GM21528 (cell line): ENCODE measurements around the gene FAM171A1.
"Not testable (repeated sequence)": the region's sequence is repeated elsewhere in the genome, so short reads cannot be mapped to it uniquely, and the experiment has no call there.

Experiments
- ATAC-seq: cut with Tn5 transposase; IDR thresholded peaks from one replicate; pipeline ENCODE4 v1.9.1; 2021; ENCODE audit warnings: mild to moderate bottlenecking, moderate library complexity; ENCODE audit not compliant: unreplicated experiment, low FRiP score

FAM171A1 gene

GRCh38 chr10:15295537-15296325 lies 75.4 kb downstream of the FAM171A1 start:
- ATAC-seq, result no peak

DNA sequence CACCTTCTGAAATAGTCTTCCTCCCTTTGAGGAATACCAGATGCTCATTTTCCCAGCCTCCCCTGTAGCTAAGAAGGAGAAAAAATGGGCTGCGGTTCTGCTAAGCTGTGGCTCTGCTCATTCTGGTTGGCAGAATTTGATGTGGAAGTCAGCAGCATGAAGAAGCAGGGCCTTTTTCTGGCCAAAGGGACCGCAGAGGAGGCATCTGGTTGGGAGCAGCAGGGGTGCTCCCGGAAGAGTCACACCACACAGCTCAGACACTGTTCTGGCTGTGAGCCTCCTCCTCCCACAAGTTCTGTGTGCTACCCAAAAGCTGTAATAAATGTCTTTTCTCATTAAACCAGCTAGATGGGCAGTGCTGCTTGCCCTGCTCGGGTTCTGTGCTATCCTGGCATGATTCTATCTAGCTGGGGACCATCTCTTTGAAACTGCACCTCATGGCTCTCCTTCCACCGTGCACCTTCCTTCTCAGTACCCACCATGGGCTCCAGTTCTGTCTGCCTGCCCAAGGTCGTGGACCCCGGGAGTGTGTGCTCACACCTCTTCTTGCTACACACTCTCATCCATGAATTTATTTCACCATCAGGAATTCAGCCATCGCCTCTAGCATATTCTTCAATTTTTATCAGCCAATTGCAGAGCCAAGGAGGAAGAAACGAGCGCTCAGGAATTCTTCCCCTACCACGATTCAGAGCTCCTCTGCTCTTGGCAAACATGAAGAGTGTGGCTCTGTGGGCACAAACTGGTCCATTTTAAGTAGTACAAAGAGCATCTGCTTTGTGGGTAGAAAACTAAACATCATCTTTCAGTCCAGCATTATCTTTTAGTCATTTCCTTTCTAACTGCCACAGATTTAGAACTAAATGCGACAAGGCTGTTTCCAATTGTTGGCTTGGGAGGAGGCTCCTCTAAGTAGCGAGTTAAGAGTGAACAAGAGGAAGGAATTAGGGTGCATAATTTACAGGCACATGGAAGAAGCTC lies 76.9 kb downstream of the FAM171A1 start:
- ATAC-seq, result no peak

- ATAC-seq, result no peak
Observed at GRCh38 chr10:15290671-15291070, 80.4 kb downstream of the FAM171A1 start.

DNA sequence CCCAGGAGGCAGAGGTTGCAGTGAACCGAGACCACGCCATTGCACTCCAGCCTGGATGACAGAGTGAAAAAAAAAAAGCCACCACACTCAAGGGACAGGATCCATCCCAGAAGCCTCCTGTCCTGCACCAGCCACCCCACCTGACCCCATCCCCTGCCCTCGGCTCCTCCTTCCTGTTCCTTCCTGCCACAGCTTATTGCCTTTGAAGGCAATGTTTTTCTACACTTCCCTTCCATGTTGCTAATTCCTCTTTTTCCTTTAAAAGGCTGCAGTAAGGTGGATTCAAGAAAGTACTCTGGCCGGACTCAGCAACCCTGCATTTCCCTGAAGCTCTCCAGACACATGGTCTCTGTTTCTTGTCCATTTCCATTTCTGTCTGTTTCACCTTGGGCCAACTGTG lies 80.9 kb downstream of the FAM171A1 start:
- no peak for ATAC-seq

GRCh38 chr10:15280974-15281373 lies 90.1 kb downstream of the FAM171A1 start:
- no peak for ATAC-seq

DNA sequence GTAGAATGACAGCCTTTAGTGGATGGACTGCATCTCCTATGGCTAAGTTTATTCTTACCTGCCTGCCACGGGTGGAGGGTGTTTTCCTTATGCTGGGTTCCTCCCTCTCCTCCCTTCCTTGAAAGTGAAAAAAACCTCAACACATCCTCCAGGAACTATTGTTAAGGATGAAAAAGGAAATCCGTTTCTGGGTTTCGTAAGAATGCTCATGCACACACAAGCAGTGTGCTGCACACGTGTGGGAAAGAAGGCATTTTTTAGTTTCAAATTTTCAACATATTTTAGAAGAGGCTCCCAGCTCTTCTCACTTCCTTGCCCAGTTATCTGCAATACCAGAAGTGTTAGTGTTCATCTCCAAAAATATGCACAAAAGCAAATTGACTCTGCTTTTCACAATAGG lies 90.6 kb downstream of the FAM171A1 start:
- no peak for ATAC-seq

DNA sequence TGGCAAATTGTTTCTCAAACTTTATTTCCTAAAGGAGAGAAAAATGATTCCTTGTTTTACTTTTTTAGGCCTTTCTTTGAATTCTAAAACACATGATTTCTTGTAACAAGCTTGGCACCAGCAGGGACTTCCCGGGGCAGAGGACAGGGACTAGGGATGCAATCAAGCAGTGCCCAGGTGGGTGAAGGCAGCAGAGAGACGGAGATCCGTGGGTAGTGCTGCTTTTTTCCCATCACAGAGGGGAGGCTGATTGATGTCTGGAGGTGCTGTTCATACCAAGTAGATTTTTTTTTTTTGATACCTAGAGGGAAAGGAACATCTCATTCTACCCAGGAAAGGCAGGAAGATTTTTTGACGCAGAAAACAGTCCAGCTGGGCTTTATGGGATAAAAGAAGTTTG lies 91.9 kb downstream of the FAM171A1 start:
- ATAC-seq, result no peak

DNA sequence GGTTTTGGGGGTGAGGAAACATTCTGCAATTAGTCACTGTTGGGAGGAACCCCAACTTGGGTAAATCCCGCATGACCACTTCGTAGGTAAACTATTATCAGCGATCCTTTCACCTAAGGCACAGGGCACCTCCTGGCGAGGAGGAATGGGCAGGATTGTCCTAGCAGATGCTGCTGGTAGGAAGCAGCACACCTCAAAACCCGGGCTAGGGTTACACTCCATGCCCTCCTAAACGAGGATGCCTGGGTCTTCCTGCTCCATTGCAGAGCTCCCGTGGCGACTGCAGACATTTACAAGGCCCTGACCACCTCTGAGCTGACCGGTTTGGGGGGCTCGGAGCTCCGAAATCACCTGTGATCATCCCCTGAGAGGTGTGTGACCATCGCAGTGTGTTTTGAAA lies 92.3 kb downstream of the FAM171A1 start:
- ATAC-seq, result no peak

- not testable (repeated sequence) for ATAC-seq
Observed at GRCh38 chr10:15276039-15276438, 95.0 kb downstream of the FAM171A1 start.

- ATAC-seq, result not testable (repeated sequence)
Observed at GRCh38 chr10:15269838-15270237, 101.3 kb downstream of the FAM171A1 start.

DNA sequence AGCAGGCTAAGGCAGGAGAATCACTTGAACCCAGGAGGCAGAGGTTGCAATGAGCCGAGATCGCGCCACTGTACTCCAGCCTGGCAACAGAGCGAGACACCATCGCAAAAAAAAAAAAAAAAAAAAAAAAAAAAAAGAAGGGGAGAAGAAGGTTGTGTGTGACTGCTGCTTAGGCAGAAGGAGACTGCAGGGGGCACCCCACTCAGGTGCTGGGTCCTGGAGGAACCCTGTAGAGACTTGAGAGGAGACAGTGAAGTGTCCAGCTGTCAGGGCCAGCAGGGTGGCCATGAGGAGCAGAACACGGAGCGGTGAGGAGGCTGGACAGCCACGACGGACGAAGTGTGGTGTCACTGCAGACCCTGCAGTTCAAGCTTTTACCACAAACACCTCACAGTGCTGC lies 103.6 kb downstream of the FAM171A1 start:
- no peak for ATAC-seq

DNA sequence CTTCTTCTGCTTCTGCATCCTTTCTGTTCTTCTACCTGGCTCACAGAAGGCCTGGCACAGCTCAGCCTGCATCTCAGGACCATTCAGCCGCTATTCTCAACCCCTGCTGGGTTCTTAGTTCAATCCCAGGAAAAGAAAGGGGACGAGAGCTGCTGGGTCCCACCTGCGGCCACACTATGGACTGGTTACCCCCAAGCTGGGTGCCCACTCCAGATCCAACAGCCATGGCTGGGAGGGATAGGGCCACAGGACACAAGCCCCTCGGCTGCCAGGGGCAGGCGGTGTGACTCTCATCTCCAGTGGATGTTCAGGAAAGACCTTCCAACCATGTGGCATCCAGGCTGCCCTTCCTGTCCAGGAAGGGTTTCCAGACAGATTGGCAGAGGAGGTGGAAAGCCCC lies 105.0 kb downstream of the FAM171A1 start:
- no peak for ATAC-seq

DNA sequence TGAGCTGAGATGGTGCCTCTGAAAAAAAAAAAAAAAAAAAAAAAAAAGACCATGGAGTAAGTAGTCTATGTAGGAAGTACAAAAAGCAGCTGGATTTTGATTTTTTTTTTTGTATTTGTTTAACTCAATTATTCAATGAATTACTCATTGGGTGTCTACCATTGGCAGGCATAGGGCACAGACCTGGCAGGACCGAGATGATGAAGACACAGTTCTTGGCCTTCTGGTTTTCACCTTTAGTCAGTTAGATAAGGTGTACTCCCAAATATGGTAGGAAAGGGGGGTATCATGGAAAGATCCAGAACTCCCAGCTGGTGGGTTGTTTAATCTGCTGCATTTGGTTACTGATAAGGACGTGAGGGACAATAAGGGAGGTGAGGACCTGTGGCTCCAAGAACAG lies 105.5 kb downstream of the FAM171A1 start:
- no peak for ATAC-seq

GRCh38 chr10:15265056-15265455 lies 106.0 kb downstream of the FAM171A1 start:
- ATAC-seq, result no peak

- no peak for ATAC-seq
Observed at GRCh38 chr10:15263657-15264323, 107.3 kb downstream of the FAM171A1 start.

GRCh38 chr10:15262036-15262713 lies 108.9 kb downstream of the FAM171A1 start:
- no peak for ATAC-seq

GRCh38 chr10:15259136-15259535 lies 112.0 kb downstream of the FAM171A1 start:
- ATAC-seq, result no peak

- ATAC-seq, result no peak
Observed at GRCh38 chr10:15258255-15258654, 112.8 kb downstream of the FAM171A1 start.

DNA sequence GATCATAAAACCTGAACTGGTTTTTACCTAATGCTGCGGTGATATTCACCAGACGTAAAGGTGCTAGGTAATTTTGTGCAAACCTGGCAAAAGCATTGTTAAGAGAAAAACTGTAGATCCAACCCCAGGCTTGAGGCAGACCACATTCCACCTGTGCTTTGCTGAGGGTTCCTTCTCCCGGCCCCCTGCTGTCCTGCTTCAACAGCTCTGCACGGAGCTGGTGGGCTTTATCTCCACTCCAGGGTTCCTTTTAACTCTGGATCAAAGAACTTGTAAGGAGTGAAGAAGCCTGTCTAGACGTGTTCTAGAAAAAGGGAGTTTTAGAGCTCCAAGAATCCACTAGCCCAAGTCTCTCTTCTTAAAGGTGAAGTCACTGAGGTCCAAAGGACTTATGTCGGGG lies 115.1 kb downstream of the FAM171A1 start:
- ATAC-seq, result no peak
